Loucy (cell line): Measurements from ENCODE around the gene RNU6-1.

Experiments
- H2AFZ ChIP-seq: fragments of 200-600 bp; sonication (generic); 2 replicates; pipeline ENCODE4 v1.6.0; 2016; ENCODE audit warnings: antibody characterized with exemption, mild to moderate bottlenecking, low read length, moderate library complexity
- H3F3A ChIP-seq: fragments of 200-600 bp; 2 replicates; pipeline ENCODE4 v1.6.0; 2016; ENCODE audit warnings: antibody characterized with exemption, low read depth, mild to moderate bottlenecking
- H3K27me3 ChIP-seq: fragments of 200-600 bp; sonication (generic); 2 replicates; pipeline ENCODE4 v1.6.1; 2014; ENCODE audit warnings: low read length, mild to moderate bottlenecking; ENCODE audit not compliant: insufficient read depth, poor library complexity, severe bottlenecking
- H3K36me3 ChIP-seq: fragments of 200-600 bp; sonication (generic); 2 replicates; pipeline ENCODE4 v1.6.1; 2016; ENCODE audit warnings: low read length; ENCODE audit not compliant: insufficient read depth
- H3K4me1 ChIP-seq: fragments of 200-600 bp; sonication (generic); 2 replicates; pipeline ENCODE4 v1.5.1; 2014; ENCODE audit warnings: low read length, mild to moderate bottlenecking; ENCODE audit not compliant: insufficient read depth, poor library complexity, severe bottlenecking
- H3K4me2 ChIP-seq: fragments of 200-600 bp; sonication (generic); 2 replicates; pipeline ENCODE4 v1.6.0; 2014; ENCODE audit warnings: antibody characterized with exemption, low read length, low read depth, mild to moderate bottlenecking; ENCODE audit not compliant: poor library complexity, severe bottlenecking
- H3K4me3 ChIP-seq: fragments of 200-600 bp; sonication (generic); 2 replicates; pipeline ENCODE4 v1.5.1; 2014; ENCODE audit warnings: low read length, mild to moderate bottlenecking, mixed read lengths; ENCODE audit not compliant: poor library complexity, severe bottlenecking
- H3K79me2 ChIP-seq: fragments of 200-600 bp; sonication (generic); 2 replicates; pipeline ENCODE4 v1.6.1; 2014; ENCODE audit warnings: low read length; ENCODE audit not compliant: insufficient read depth
- H3K9ac ChIP-seq: fragments of 200-600 bp; sonication (generic); 2 replicates; pipeline ENCODE4 v1.6.0; 2014; ENCODE audit warnings: mild to moderate bottlenecking, low read depth, low read length, moderate library complexity; ENCODE audit not compliant: poor library complexity, severe bottlenecking
- H3K9me2 ChIP-seq: fragments of 200-600 bp; sonication (generic); replicated peaks from 2 replicates; pipeline ENCODE4 v1.6.1; 2016; ENCODE audit warnings: low read depth, low read length, mixed read lengths
- H3K9me3 ChIP-seq: fragments of 200-600 bp; sonication (generic); 2 replicates; pipeline ENCODE4 v1.6.1; 2014; ENCODE audit warnings: mild to moderate bottlenecking, antibody characterized with exemption, low read length, low read depth; ENCODE audit not compliant: insufficient read depth
- H4K20me1 ChIP-seq: fragments of 200-600 bp; sonication (generic); 2 replicates; pipeline ENCODE4 v1.6.0; 2014; ENCODE audit warnings: antibody characterized with exemption, low read length, mild to moderate bottlenecking; ENCODE audit not compliant: insufficient read depth, poor library complexity, severe bottlenecking
- EZH2phosphoT487 ChIP-seq: fragments of 200-600 bp; IDR thresholded peaks from 2 replicates; pipeline ENCODE4 v1.6.1; 2018; ENCODE audit warnings: antibody characterized with exemption, mild to moderate bottlenecking, moderate library complexity, borderline replicate concordance
- TF ChIP-seq, protein P1 (sequence below): fragments of 200-600 bp; sonication (generic); conservative IDR thresholded peaks from 2 replicates; pipeline ENCODE4 v1.5.1; 2014; ENCODE audit warnings: mild to moderate bottlenecking, antibody characterized with exemption, low read length

The RNU6-1 gene

DNA sequence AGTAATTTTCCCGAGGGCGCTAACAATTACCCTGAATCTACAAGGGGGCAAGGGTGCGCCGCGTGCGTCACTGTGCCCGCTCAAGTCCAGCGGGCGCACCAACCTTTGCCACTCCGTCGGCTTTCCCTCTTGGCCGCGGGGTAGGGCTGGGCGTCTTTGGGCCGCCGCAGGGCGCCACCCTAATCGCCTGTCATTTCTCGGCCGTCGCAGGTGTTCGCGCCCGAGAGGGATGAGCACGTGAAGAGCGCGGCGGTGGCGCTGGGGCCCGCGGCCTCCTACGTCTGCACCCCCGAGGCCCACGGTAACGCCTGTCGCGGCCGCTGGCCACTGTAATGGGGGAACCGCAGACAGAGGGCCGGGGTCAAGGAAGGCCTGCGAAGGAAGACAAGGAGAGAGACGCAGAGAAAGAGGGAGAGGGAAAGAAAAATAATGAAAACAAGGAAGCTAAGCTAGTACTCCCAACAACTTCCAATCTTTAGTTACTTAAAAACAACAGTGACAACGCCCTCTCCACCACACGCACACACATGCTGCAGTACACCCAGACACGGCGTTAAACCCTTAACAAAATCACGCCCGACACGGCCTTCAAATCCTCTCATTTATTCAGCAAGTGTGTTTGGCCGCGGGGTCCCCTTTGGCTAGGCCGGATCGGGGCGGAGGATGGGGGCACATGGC is 10.7 kb downstream of the RNU6-1 start:
- no peaks in the 10 kb centered on the region for H3K79me2 ChIP-seq
- H3K4me1 ChIP-seq = peaks cover 30% of the 10 kb centered on the region
- H3K36me3 ChIP-seq = no peaks in the 10 kb centered on the region
- TF ChIP-seq, protein P1, sequence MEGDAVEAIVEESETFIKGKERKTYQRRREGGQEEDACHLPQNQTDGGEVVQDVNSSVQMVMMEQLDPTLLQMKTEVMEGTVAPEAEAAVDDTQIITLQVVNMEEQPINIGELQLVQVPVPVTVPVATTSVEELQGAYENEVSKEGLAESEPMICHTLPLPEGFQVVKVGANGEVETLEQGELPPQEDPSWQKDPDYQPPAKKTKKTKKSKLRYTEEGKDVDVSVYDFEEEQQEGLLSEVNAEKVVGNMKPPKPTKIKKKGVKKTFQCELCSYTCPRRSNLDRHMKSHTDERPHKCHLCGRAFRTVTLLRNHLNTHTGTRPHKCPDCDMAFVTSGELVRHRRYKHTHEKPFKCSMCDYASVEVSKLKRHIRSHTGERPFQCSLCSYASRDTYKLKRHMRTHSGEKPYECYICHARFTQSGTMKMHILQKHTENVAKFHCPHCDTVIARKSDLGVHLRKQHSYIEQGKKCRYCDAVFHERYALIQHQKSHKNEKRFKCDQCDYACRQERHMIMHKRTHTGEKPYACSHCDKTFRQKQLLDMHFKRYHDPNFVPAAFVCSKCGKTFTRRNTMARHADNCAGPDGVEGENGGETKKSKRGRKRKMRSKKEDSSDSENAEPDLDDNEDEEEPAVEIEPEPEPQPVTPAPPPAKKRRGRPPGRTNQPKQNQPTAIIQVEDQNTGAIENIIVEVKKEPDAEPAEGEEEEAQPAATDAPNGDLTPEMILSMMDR = no peak
- no peak for TF ChIP-seq EZH2phosphoT487
- H3K9ac ChIP-seq = no peak overlapping the region
- H3K27me3 ChIP-seq = no peaks in the 10 kb centered on the region
- no peaks in the 10 kb centered on the region for H3F3A ChIP-seq
- no peak overlapping the region for H2AFZ ChIP-seq
- H4K20me1 ChIP-seq = no peaks in the 10 kb centered on the region
- H3K9me3 ChIP-seq = no peaks in the 10 kb centered on the region
- H3K4me3 ChIP-seq = no peak overlapping the region
- H3K4me2 ChIP-seq = no peak overlapping the region
- H3K9me2 ChIP-seq = no peaks in the 10 kb centered on the region

DNA sequence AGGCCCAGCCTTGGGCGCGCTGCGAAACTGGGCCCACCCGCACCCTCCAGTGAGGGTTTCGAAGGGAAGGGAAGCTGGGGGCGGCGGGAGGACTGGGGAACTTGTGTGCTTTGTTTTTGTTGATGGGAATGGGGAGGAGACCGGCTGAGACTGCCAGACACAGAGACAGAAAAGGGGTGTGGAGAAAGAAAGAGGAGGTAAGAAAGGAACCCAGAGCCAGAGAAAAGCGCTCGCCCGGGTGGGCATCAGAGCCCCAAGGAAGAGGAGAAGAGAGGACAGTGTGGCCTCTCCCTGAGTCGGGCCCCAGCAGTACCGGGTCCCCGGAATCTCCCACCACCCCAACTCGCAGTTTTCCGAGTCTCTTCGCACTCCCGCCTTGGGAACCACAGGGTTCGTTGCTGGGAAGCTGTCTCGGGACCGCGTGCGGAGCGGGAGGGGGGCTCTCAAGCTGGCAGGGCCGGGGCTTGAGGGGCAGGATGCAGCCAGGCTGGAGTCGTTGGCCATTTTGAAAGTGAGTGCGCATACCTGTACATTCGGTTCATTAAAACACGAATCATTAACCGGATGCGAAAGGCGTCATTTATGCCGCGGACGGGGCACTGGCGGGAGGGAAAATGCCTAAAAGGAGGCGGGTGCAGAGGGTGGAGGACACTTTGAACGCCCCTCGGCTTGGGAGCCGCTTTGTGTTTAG is 11.4 kb downstream of the RNU6-1 start:
- Histone ChIP-seq H3K9me2 (no peaks in the 10 kb centered on the region), H2AFZ (no peak overlapping the region), H3K79me2 (no peaks in the 10 kb centered on the region), H3K27me3 (no peaks in the 10 kb centered on the region), H3K9me3 (no peaks in the 10 kb centered on the region), H3K4me1 (peaks cover 32% of the 10 kb centered on the region), H3K36me3 (no peaks in the 10 kb centered on the region), H3K9ac (no peak overlapping the region), H3F3A (no peaks in the 10 kb centered on the region), H3K4me2 (no peak overlapping the region), H3K4me3 (no peak overlapping the region), H4K20me1 (no peaks in the 10 kb centered on the region)
- no peak for TF ChIP-seq EZH2phosphoT487

DNA sequence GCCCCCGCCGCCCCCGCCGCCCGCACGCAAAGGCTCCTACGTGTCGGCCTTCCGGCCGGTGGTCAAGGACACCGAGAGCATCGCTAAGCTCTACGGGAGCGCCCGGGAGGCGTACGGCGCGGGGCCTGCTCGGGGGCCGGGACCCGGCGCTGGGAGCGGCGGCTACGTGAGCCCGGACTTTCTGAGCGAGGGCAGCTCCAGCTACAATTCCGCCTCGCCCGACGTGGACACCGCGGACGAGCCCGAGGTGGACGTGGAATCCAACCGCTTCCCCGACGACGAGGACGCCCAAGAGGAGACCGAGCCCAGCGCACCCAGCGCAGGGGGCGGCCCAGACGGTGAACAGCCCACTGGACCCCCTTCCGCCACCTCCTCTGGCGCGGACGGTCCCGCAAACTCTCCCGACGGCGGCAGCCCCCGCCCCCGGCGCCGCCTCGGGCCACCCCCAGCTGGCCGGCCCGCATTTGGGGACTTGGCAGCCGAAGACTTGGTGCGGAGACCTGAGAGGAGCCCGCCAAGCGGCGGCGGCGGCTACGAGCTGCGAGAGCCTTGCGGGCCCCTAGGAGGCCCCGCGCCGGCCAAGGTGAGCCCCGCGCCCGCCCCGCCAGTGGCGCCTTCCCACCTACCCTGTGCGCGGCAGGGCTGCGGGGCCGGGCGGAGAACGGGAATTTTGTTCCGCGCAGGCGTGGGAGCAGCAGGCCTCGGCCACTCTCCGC is 12.1 kb downstream of the RNU6-1 start:
- H4K20me1 ChIP-seq = no peaks in the 10 kb centered on the region
- H3K9ac ChIP-seq = no peak overlapping the region
- TF ChIP-seq, protein P1 = no peak
- TF ChIP-seq EZH2phosphoT487 = no peak
- H3K4me2 ChIP-seq = no peak overlapping the region
- no peaks in the 10 kb centered on the region for H3K36me3 ChIP-seq
- H3K4me1 ChIP-seq = peaks cover 32% of the 10 kb centered on the region
- no peaks in the 10 kb centered on the region for H3K27me3 ChIP-seq
- no peak overlapping the region for H3K4me3 ChIP-seq
- no peaks in the 10 kb centered on the region for H3K79me2 ChIP-seq
- H2AFZ ChIP-seq = no peak overlapping the region
- H3F3A ChIP-seq = no peaks in the 10 kb centered on the region
- H3K9me2 ChIP-seq = no peaks in the 10 kb centered on the region
- H3K9me3 ChIP-seq = no peaks in the 10 kb centered on the region
